ENCODE data around the gene B4GALNT3. TPM values are rescaled to one million over a fixed set of nuclear protein-coding genes. Genes with fewer than 3 reads are reported as not detected.

B4GALNT3 gene
- total RNA-seq, 1 experiment from 2014 or later = 2.3 TPM

GRCh38 chr12:544142-544541 is 84.4 kb downstream of the B4GALNT3 start:
- H3K36me3 ChIP-seq (ENCODE audit: control insufficient read depth, insufficient read depth, low read length) = no peaks in the 10 kb centered on the region
- H3K4me3 ChIP-seq (ENCODE audit: low read depth in 2 of 2, low read length in 2 of 2) = no peak overlapping the region
- TF ChIP-seq, protein P1, sequence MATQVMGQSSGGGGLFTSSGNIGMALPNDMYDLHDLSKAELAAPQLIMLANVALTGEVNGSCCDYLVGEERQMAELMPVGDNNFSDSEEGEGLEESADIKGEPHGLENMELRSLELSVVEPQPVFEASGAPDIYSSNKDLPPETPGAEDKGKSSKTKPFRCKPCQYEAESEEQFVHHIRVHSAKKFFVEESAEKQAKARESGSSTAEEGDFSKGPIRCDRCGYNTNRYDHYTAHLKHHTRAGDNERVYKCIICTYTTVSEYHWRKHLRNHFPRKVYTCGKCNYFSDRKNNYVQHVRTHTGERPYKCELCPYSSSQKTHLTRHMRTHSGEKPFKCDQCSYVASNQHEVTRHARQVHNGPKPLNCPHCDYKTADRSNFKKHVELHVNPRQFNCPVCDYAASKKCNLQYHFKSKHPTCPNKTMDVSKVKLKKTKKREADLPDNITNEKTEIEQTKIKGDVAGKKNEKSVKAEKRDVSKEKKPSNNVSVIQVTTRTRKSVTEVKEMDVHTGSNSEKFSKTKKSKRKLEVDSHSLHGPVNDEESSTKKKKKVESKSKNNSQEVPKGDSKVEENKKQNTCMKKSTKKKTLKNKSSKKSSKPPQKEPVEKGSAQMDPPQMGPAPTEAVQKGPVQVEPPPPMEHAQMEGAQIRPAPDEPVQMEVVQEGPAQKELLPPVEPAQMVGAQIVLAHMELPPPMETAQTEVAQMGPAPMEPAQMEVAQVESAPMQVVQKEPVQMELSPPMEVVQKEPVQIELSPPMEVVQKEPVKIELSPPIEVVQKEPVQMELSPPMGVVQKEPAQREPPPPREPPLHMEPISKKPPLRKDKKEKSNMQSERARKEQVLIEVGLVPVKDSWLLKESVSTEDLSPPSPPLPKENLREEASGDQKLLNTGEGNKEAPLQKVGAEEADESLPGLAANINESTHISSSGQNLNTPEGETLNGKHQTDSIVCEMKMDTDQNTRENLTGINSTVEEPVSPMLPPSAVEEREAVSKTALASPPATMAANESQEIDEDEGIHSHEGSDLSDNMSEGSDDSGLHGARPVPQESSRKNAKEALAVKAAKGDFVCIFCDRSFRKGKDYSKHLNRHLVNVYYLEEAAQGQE (IDR thresholded peaks at IDR 0.05; ENCODE audit: insufficient read depth in 1 of 2, low read depth in 2 of 2, low read length in 1 of 2) = no peak
- TF ChIP-seq, protein P2, sequence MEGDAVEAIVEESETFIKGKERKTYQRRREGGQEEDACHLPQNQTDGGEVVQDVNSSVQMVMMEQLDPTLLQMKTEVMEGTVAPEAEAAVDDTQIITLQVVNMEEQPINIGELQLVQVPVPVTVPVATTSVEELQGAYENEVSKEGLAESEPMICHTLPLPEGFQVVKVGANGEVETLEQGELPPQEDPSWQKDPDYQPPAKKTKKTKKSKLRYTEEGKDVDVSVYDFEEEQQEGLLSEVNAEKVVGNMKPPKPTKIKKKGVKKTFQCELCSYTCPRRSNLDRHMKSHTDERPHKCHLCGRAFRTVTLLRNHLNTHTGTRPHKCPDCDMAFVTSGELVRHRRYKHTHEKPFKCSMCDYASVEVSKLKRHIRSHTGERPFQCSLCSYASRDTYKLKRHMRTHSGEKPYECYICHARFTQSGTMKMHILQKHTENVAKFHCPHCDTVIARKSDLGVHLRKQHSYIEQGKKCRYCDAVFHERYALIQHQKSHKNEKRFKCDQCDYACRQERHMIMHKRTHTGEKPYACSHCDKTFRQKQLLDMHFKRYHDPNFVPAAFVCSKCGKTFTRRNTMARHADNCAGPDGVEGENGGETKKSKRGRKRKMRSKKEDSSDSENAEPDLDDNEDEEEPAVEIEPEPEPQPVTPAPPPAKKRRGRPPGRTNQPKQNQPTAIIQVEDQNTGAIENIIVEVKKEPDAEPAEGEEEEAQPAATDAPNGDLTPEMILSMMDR (IDR thresholded peaks at IDR 0.05) = no peak
- TF ChIP-seq TCF7L2 (IDR thresholded peaks at IDR 0.05; ENCODE audit: low read depth, low read length) (no peak), POLR2AphosphoS5 (IDR thresholded peaks at IDR 0.05; ENCODE audit: low read depth, low read length) (no peak), SIN3A (IDR thresholded peaks at IDR 0.05; ENCODE audit: borderline replicate concordance, insufficient read depth, low read depth, low read length) (no peak)
- no peak overlapping the region for H3K27ac ChIP-seq (ENCODE audit: low read length)
- in situ Hi-C loops (cut with HindIII; ENCODE audit: low pct_unique_long_range_greater_than_20kb, low sequenced_read_pairs) = no loop called here
- H3K9me3 ChIP-seq (ENCODE audit: control insufficient read depth, insufficient read depth, low read depth, low read length) = no peaks in the 10 kb centered on the region
- ChIA-PET POLR2A (no interaction called here), CTCF (interaction anchor here (0.8 to 1.3 kb wide), 2 partner anchors 101 to 102 kb away, joined by 3 read pairs; no protein-coding TSS in a partner anchor)
- no TSS peak for BruUV-seq (replicated peaks)
- no peaks in the 10 kb centered on the region for H3K27me3 ChIP-seq (ENCODE audit: control insufficient read depth, insufficient read depth, low read length)
- DNase-seq (ENCODE audit: low read depth, low spot score) (no peak), ATAC-seq (no peak)
- intact Hi-C loops (cut with micrococcal nuclease; ENCODE audit: unreplicated experiment) = no loop called here
- peaks cover 4% of the 10 kb centered on the region; the same call in 1 of the 2 replicates for H3K4me1 ChIP-seq (ENCODE audit: control insufficient read depth, insufficient read depth, low read length)

DNA sequence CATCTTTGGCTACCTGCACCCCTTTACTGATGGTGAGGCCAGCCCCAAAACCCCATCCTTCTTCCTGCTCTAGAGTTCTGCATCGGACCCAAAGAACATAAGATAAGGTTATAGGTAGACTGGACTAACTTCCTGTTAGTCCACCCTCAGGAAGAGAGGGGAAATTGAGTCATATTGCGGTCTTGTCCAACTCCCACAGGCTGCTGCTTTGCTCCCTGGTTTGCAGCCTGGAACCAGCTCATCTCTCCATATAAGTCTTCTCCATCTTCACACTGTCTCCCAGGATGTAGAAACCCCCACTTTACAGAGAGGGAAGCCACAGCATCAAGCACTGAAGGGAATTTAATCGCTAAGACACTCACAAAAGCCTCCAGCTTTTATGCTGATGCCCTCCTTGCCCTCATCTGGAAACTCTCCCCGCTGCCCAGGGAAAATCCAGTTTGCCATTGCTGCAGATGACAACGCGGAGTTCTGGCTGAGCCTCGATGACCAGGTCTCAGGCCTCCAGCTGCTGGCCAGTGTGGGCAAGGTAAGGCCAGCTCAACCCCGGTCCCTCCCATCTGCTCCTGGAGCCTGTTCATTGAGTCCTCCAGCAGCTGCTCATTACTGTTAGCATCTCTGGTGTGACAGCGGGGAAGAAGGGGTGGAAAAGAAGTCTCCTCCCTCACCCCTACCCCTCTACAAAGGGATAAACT is 85.3 kb downstream of the B4GALNT3 start:
- H3K27me3 ChIP-seq (ENCODE audit: control insufficient read depth, insufficient read depth, low read length) = no peaks in the 10 kb centered on the region
- no peak for DNase-seq (ENCODE audit: low read depth, low spot score)
- intact Hi-C loops (cut with micrococcal nuclease; ENCODE audit: unreplicated experiment) (loop anchor here (5.0 kb wide), 1 partner anchor 93 kb away; no protein-coding TSS in a partner anchor), in situ Hi-C loops (cut with HindIII; ENCODE audit: low pct_unique_long_range_greater_than_20kb, low sequenced_read_pairs) (no loop called here)
- POLR2A ChIA-PET = interaction anchor here (0.7 kb wide), 1 partner anchor 247 kb away, joined by 12 read pairs; no protein-coding TSS in a partner anchor
- no peaks in the 10 kb centered on the region for H3K9me3 ChIP-seq (ENCODE audit: control insufficient read depth, insufficient read depth, low read depth, low read length)
- H3K27ac ChIP-seq (ENCODE audit: low read length) = no peak overlapping the region
- CTCF ChIA-PET = interaction anchor here (0.6 to 0.7 kb wide), 4 partner anchors 9 to 453 kb away, joined by 3 to 11 read pairs (median 4); no protein-coding TSS in a partner anchor
- no peaks in the 10 kb centered on the region for H3K36me3 ChIP-seq (ENCODE audit: control insufficient read depth, insufficient read depth, low read length)
- H3K4me3 ChIP-seq (ENCODE audit: low read depth in 2 of 2, low read length in 2 of 2) = no peak overlapping the region
- BruUV-seq (replicated peaks) = no TSS peak
- peaks cover 4% of the 10 kb centered on the region; the same call in 1 of the 2 replicates for H3K4me1 ChIP-seq (ENCODE audit: control insufficient read depth, insufficient read depth, low read length)
- no peak for ATAC-seq
- TF ChIP-seq, protein P1 (IDR thresholded peaks at IDR 0.05; ENCODE audit: insufficient read depth in 1 of 2, low read depth in 2 of 2, low read length in 1 of 2) = no peak
- no peak for TF ChIP-seq TCF7L2 (IDR thresholded peaks at IDR 0.05; ENCODE audit: low read depth, low read length)
